Mesenchymal stem cell (in vitro differentiated cells and primary cell): ENCODE results near the gene RHBDL1.
A peak's percentile ranks its signal among the peaks of the same experiment; 100 is the strongest.

Experiments
- DNase-seq: peaks from one replicate; pipeline ENCODE4 v3.0.0-alpha.2; 2013
- H2AFZ ChIP-seq: one replicate; pipeline ENCODE4 v1.6.1; 2013; ENCODE audit warnings: low read depth, mild to moderate bottlenecking, control low read depth, inconsistent platforms, low read length, moderate library complexity
- H2AK5ac ChIP-seq: 2 replicates; pipeline ENCODE4 v1.6.1; 2013; ENCODE audit warnings: low read length, moderate library complexity, mild to moderate bottlenecking, inconsistent platforms; ENCODE audit not compliant: severe bottlenecking
- H2BK120ac ChIP-seq: one replicate; pipeline ENCODE4 v1.6.1; 2013; ENCODE audit warnings: low read depth, mild to moderate bottlenecking, inconsistent platforms, low read length, moderate library complexity
- H2BK12ac ChIP-seq, 2 experiments: one replicate each; pipeline ENCODE4 v1.6.1; 2013; ENCODE audit warnings: inconsistent platforms in 2 of 2, low read length in 2 of 2, mild to moderate bottlenecking in 2 of 2, moderate library complexity in 2 of 2, control low read depth in 1 of 2
- H2BK15ac ChIP-seq: one replicate; pipeline ENCODE4 v1.6.1; 2013; ENCODE audit warnings: mild to moderate bottlenecking, low read depth, inconsistent platforms; ENCODE audit not compliant: poor library complexity, severe bottlenecking
- H2BK5ac ChIP-seq: 2 replicates; pipeline ENCODE4 v1.6.1; 2013; ENCODE audit warnings: low read depth, mild to moderate bottlenecking, low read length, control low read depth, inconsistent platforms; ENCODE audit not compliant: poor library complexity, severe bottlenecking
- H3K14ac ChIP-seq, 2 experiments: one replicate each; pipeline ENCODE4 v1.6.1; 2013; ENCODE audit warnings: inconsistent platforms in 2 of 2, low read length in 2 of 2, control low read depth in 1 of 2, mild to moderate bottlenecking in 1 of 2, moderate library complexity in 1 of 2
- H3K18ac ChIP-seq, 2 experiments: one replicate each; pipeline ENCODE4 v1.6.1; 2013; ENCODE audit warnings: inconsistent platforms in 2 of 2, low read length in 2 of 2, control low read depth in 1 of 2, low read depth in 1 of 2, mild to moderate bottlenecking in 1 of 2
- H3K23ac ChIP-seq, 2 experiments: one replicate each; pipeline ENCODE4 v1.6.1; 2013; ENCODE audit warnings: inconsistent platforms in 2 of 2, low read length in 2 of 2, mild to moderate bottlenecking in 2 of 2, moderate library complexity in 2 of 2, control low read depth in 1 of 2
- H3K27ac ChIP-seq: 2 replicates; pipeline ENCODE4 v1.5.1; 2013; ENCODE audit warnings: mild to moderate bottlenecking, moderate library complexity, low read length, control low read depth, inconsistent platforms; ENCODE audit not compliant: poor library complexity, severe bottlenecking
- H3K27me3 ChIP-seq, 2 experiments: 2 replicates each; pipeline versions ENCODE4 v1.6.1 to v1.7.0; 2013; ENCODE audit warnings: low read length in 2 of 2, mild to moderate bottlenecking in 2 of 2, moderate library complexity in 2 of 2, control low read depth in 1 of 2, inconsistent platforms in 1 of 2; ENCODE audit not compliant: control insufficient read depth in 1 of 2, insufficient read depth in 1 of 2
- H3K36me3 ChIP-seq, 2 experiments: 2 replicates each; pipeline versions ENCODE4 v1.6.1 to v1.7.0; 2013; ENCODE audit warnings: low read length in 2 of 2, control low read depth in 1 of 2, inconsistent platforms in 1 of 2, low read depth in 1 of 2, mild to moderate bottlenecking in 1 of 2; ENCODE audit not compliant: insufficient read depth in 2 of 2, control insufficient read depth in 1 of 2
- H3K4ac ChIP-seq, 2 experiments: one replicate each; pipeline ENCODE4 v1.6.1; 2013; ENCODE audit warnings: inconsistent platforms in 2 of 2, low read length in 2 of 2, mild to moderate bottlenecking in 2 of 2, moderate library complexity in 2 of 2, control low read depth in 1 of 2, low read depth in 1 of 2
- H3K4me1 ChIP-seq: 2 replicates; pipeline ENCODE4 v1.6.1; 2013; ENCODE audit warnings: low read depth, low read length, control low read depth; ENCODE audit not compliant: control insufficient read depth, insufficient read depth
- H3K4me2 ChIP-seq: 2 replicates; pipeline ENCODE4 v1.6.1; 2013; ENCODE audit warnings: low read length, mild to moderate bottlenecking, inconsistent platforms; ENCODE audit not compliant: poor library complexity, severe bottlenecking
- H3K4me3 ChIP-seq, 2 experiments: 2 replicates each; pipeline versions ENCODE4 v1.5.1 to v1.7.0; 2013; ENCODE audit warnings: low read length in 2 of 2, mild to moderate bottlenecking in 2 of 2, control low read depth in 1 of 2, low read depth in 1 of 2; ENCODE audit not compliant: insufficient read depth in 1 of 2
- H3K79me1 ChIP-seq: replicated peaks from 2 replicates; pipeline ENCODE4 v1.6.1; 2013; ENCODE audit warnings: mild to moderate bottlenecking, control low read depth, low read length, inconsistent platforms; ENCODE audit not compliant: poor library complexity, severe bottlenecking
- H3K9ac ChIP-seq: 2 replicates; pipeline ENCODE4 v1.7.0; 2013; ENCODE audit warnings: mild to moderate bottlenecking, low read length, moderate library complexity
- H3K9me3 ChIP-seq: 2 replicates; pipeline ENCODE4 v1.7.0; 2013; ENCODE audit warnings: mild to moderate bottlenecking, low read length; ENCODE audit not compliant: control insufficient read depth
- H4K8ac ChIP-seq: one replicate; pipeline ENCODE4 v1.6.1; 2013; ENCODE audit warnings: inconsistent platforms, mild to moderate bottlenecking, low read length, moderate library complexity
- H4K91ac ChIP-seq: one replicate; pipeline ENCODE4 v1.6.1; 2013; ENCODE audit warnings: mild to moderate bottlenecking, low read length, inconsistent platforms
- WGBS: methylation state at CpG from one replicate; pipeline ENCODE4 v1.1.7; 2013; ENCODE audit warnings: mixed read lengths; 5-methylcytosine and 5-hydroxymethylcytosine counted together

The RHBDL1 gene

DNA sequence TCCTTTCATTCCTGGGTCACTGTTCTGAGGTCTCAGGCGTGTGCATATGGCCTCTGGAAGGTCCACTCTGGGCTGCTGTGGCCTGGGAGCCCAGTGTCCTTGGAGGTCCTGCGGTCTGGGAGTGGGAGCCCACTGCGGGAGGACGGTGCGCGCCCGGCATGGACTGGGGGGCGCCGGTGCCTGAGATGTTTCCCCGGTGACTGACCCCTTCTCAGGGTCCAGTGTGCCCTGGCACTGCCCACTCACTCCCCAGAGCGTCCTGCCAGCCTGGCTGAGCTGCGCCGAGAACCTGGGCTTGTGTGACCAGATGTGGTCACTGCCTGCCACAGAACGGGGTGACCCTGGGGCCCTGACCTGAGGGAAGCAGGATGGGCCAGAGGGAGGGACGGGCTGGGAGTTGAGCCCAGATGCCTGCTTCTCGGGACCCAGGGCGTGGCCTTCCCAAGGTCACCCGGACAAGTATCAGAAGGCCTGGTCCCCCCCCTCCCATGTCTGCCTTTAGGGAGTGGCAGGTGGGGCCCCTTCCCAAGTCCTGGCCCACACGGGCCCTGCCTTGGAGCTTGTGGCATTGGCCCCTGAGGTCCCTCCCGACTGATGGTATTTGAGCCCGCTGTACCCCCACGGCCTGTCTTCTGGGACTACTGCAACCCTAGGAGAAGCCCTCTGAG lies 1.1 kb upstream of the RHBDL1 start:
- H3K79me1 ChIP-seq, result peaks cover 21% of the 10 kb centered on the region
- H3K18ac ChIP-seq, result no peak overlapping the region
- no peaks in the 10 kb centered on the region for H3K9me3 ChIP-seq
- H2AFZ ChIP-seq, result no peak overlapping the region
- no peak overlapping the region for H3K14ac ChIP-seq
- H3K9ac ChIP-seq, result no peak overlapping the region
- no peak overlapping the region for H2BK5ac ChIP-seq
- no peak overlapping the region for H4K91ac ChIP-seq
- 90% methylated on average over 22 of the region's 22 CpGs for WGBS
- H2BK120ac ChIP-seq, result no peak overlapping the region
- H2BK12ac ChIP-seq, result no peak overlapping the region
- no peak overlapping the region for H3K4me2 ChIP-seq
- H3K27me3 ChIP-seq, result no peaks in the 10 kb centered on the region
- no peak overlapping the region for H3K4me3 ChIP-seq
- H3K27ac ChIP-seq, result no peak overlapping the region
- DNase-seq, result no peak
- peaks cover 41 to 69% of the 10 kb centered on the region in 2 experiments for H3K36me3 ChIP-seq
- peaks cover 43% of the 10 kb centered on the region for H3K4me1 ChIP-seq
- H3K4ac ChIP-seq, result no peak overlapping the region
- no peak overlapping the region for H4K8ac ChIP-seq
- no peak overlapping the region for H2AK5ac ChIP-seq
- no peak overlapping the region for H3K23ac ChIP-seq
- no peak overlapping the region for H2BK15ac ChIP-seq

- H2BK120ac ChIP-seq, result peak overlapping the region; percentile 39
- H3K4ac ChIP-seq, result no peak overlapping the region
- no peak overlapping the region for H2AFZ ChIP-seq
- H3K23ac ChIP-seq, result no peak overlapping the region
- H3K4me1 ChIP-seq, result peaks cover 44% of the 10 kb centered on the region
- H2AK5ac ChIP-seq, result no peak overlapping the region
- H3K27ac ChIP-seq, result no peak overlapping the region
- H2BK15ac ChIP-seq, result no peak overlapping the region
- DNase-seq, result no peak
- H3K4me3 ChIP-seq, result peak overlapping the region; percentile 48 to 75
- H3K36me3 ChIP-seq, result peaks cover 24 to 53% of the 10 kb centered on the region in 2 experiments
- no peaks in the 10 kb centered on the region for H3K27me3 ChIP-seq
- no peak overlapping the region for H4K91ac ChIP-seq
- H3K9ac ChIP-seq, result no peak overlapping the region
- no peak overlapping the region for H3K14ac ChIP-seq
- H2BK5ac ChIP-seq, result no peak overlapping the region
- H3K18ac ChIP-seq, result no peak overlapping the region
- H3K4me2 ChIP-seq, result peak overlapping the region; percentile 89
- no peak overlapping the region for H4K8ac ChIP-seq
- H2BK12ac ChIP-seq, result no peak overlapping the region
- H3K79me1 ChIP-seq, result peaks cover 9% of the 10 kb centered on the region
- 87% methylated on average over 13 of the region's 25 CpGs for WGBS
- no peaks in the 10 kb centered on the region for H3K9me3 ChIP-seq
These were observed 553 bp downstream of the RHBDL1 start for GRCh38 chr16:675884-676564.

DNA sequence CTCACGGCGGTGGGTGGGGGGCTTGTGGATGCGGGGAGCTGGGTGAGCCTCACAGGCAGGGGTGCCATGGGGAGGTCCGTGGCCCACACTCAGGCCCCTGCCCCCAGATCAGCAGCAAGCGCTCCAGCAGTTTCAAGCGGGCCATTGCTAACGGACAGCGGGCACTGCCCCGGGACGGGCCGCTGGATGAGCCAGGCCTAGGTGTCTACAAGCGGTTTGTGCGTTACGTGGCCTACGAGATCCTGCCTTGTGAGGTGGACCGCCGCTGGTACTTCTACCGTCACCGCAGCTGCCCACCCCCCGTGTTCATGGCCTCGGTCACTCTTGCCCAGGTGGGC lies 1.1 kb downstream of the RHBDL1 start:
- H3K27me3 ChIP-seq, result no peaks in the 10 kb centered on the region
- H3K4me1 ChIP-seq, result peaks cover 49% of the 10 kb centered on the region
- DNase-seq, result no peak
- H3K9ac ChIP-seq, result no peak overlapping the region
- no peak overlapping the region for H2BK5ac ChIP-seq
- H4K91ac ChIP-seq, result peak overlapping the region; percentile 44
- H3K4me2 ChIP-seq, result no peak overlapping the region
- H3K9me3 ChIP-seq, result no peaks in the 10 kb centered on the region
- H2BK15ac ChIP-seq, result no peak overlapping the region
- no peak overlapping the region for H3K14ac ChIP-seq
- no peak overlapping the region for H3K4ac ChIP-seq
- H3K27ac ChIP-seq, result no peak overlapping the region
- H2AK5ac ChIP-seq, result no peak overlapping the region
- H3K36me3 ChIP-seq, result peaks cover 23 to 53% of the 10 kb centered on the region in 2 experiments
- no peak overlapping the region for H2BK120ac ChIP-seq
- peaks cover 5% of the 10 kb centered on the region for H3K79me1 ChIP-seq
- no peak overlapping the region for H3K18ac ChIP-seq
- no peak overlapping the region for H2AFZ ChIP-seq
- no peak overlapping the region for H4K8ac ChIP-seq
- no peak overlapping the region for H3K23ac ChIP-seq
- no peak overlapping the region for H2BK12ac ChIP-seq
- no peak overlapping the region for H3K4me3 ChIP-seq
- 94% methylated on average over 21 of the region's 21 CpGs for WGBS

GRCh38 chr16:676913-677312 lies 1.4 kb downstream of the RHBDL1 start:
- Histone ChIP-seq H3K4me1 (peaks cover 53% of the 10 kb centered on the region), H3K18ac (no peak overlapping the region), H2BK120ac (no peak overlapping the region), H3K27me3 (no peaks in the 10 kb centered on the region), H3K9ac (no peak overlapping the region), H3K9me3 (no peaks in the 10 kb centered on the region), H2AFZ (no peak overlapping the region), H3K4me2 (no peak overlapping the region), H3K27ac (no peak overlapping the region), H3K4me3 (no peak overlapping the region), H4K8ac (no peak overlapping the region), H3K79me1 (peaks cover 5% of the 10 kb centered on the region), H2BK15ac (no peak overlapping the region), H2BK12ac (no peak overlapping the region), H3K14ac (no peak overlapping the region), H2BK5ac (no peak overlapping the region), H2AK5ac (no peak overlapping the region), H4K91ac (peak overlapping the region; percentile 44), H3K36me3 (peaks cover 24 to 53% of the 10 kb centered on the region in 2 experiments), H3K23ac (no peak overlapping the region), H3K4ac (no peak overlapping the region)
- no peak for DNase-seq
- WGBS, result 86% methylated on average over 23 of the region's 23 CpGs
